Fibroblast of villous mesenchyme (primary cell): ENCODE data around the gene ART1. TPM values are rescaled to one million over a fixed set of nuclear protein-coding genes. Genes with fewer than 3 reads are reported as not detected.

Source experiments
- DNase-seq: peaks from one replicate; pipeline ENCODE4 v3.0.0-alpha.2; 2010; ENCODE audit warnings: low read depth
- H3K4me3 ChIP-seq: 2 replicates; pipeline ENCODE4 v1.5.1; 2011; ENCODE audit warnings: low read depth, mild to moderate bottlenecking, low read length
- CTCF ChIP-seq: IDR thresholded peaks from 2 replicates; pipeline ENCODE4 v1.5.1; 2012; ENCODE audit warnings: low read depth, mild to moderate bottlenecking, low read length; ENCODE audit not compliant: insufficient read depth
- total RNA-seq: library from RNA; depleted of rRNA; stranded (reverse); fragments of >200 nt; gene quantifications from 2 replicates; pipeline ENCODE4 v1.2.3, GENCODE V29; 2012

ART1 gene
- total RNA-seq, 1 donor, result not detected

GRCh38 chr11:3700410-3700809 is 55.5 kb downstream of the ART1 start:
- TF ChIP-seq CTCF, result no peak
- H3K4me3 ChIP-seq, result no peak overlapping the region
- no peak for DNase-seq

GRCh38 chr11:3700910-3701309 is 56.0 kb downstream of the ART1 start:
- no peak overlapping the region for H3K4me3 ChIP-seq
- TF ChIP-seq CTCF, result no peak
- no peak for DNase-seq

GRCh38 chr11:3703383-3703782 is 58.5 kb downstream of the ART1 start:
- no peak for TF ChIP-seq CTCF
- H3K4me3 ChIP-seq, result no peak overlapping the region
- DNase-seq, result no peak

- no peak for DNase-seq
- no peak for TF ChIP-seq CTCF
- no peak overlapping the region for H3K4me3 ChIP-seq
Observed at GRCh38 chr11:3707176-3707575, 62.2 kb downstream of the ART1 start.

- no peak overlapping the region for H3K4me3 ChIP-seq
- DNase-seq, result no peak
- TF ChIP-seq CTCF, result no peak
Observed at GRCh38 chr11:3709977-3710376, 65.0 kb downstream of the ART1 start.

GRCh38 chr11:3710485-3711259 is 65.7 kb downstream of the ART1 start:
- peak; percentile 39 for DNase-seq
- no peak overlapping the region for H3K4me3 ChIP-seq
- no peak for TF ChIP-seq CTCF

GRCh38 chr11:3712274-3712673 is 67.3 kb downstream of the ART1 start:
- H3K4me3 ChIP-seq, result no peak overlapping the region
- no peak for TF ChIP-seq CTCF
- DNase-seq, result no peak
